NCI-H524 (cell line): Measurements from ENCODE around the gene ANKRD13C.
"Not testable (repeated sequence)": the region's sequence is repeated elsewhere in the genome, so short reads cannot be mapped to it uniquely, and the experiment has no call there.

Experiments used
- DNase-seq, 2 experiments: peaks; one replicate each; lab custom pipeline; 2025; lab: John Stamatoyannopoulos, UW

Gene ANKRD13C, protein sequence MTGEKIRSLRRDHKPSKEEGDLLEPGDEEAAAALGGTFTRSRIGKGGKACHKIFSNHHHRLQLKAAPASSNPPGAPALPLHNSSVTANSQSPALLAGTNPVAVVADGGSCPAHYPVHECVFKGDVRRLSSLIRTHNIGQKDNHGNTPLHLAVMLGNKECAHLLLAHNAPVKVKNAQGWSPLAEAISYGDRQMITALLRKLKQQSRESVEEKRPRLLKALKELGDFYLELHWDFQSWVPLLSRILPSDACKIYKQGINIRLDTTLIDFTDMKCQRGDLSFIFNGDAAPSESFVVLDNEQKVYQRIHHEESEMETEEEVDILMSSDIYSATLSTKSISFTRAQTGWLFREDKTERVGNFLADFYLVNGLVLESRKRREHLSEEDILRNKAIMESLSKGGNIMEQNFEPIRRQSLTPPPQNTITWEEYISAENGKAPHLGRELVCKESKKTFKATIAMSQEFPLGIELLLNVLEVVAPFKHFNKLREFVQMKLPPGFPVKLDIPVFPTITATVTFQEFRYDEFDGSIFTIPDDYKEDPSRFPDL

DNA sequence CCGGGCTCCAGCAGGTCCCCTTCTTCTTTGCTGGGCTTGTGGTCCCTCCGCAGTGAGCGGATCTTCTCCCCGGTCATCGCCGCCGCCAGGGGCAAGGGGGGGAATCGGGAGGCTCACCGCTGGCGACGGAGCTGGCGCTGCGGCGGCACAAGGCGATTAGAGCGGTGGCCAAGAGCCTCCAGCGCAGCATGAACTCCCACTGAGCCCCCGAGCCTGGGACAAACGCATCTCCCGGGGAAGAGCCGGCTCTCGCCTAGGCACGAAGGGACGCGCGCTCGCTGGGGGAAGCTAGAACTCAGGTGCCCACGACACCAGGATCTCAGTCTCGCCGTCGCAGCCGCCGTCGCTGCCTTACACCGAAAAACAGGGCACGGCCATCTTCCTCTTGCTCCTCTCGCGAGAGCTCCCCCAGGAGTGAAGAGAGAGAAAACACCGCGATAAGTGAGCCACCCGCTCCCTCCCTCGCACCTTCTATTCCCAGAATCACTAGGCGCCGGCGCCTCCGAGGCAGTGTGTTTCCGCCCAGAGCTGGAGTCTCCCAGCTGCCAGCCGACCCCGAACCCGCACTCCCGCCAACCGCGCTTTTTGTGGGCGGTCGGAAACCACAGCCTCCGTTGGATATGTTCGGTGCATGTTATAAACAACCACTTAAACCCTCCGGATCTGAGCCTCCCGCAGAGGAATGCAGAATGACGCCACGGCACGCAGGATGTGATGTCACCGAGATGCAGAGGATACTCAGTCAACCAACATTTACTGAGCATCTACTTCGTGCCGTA lies at the start of gene ANKRD13C:
Gene ANKRD13C (minus strand): TSS at position 391 of the 779 bp plus-strand sequence. CDS start 314 bp downstream, at position 77.
- peak; percentile 90 to 96 for DNase-seq

DNA sequence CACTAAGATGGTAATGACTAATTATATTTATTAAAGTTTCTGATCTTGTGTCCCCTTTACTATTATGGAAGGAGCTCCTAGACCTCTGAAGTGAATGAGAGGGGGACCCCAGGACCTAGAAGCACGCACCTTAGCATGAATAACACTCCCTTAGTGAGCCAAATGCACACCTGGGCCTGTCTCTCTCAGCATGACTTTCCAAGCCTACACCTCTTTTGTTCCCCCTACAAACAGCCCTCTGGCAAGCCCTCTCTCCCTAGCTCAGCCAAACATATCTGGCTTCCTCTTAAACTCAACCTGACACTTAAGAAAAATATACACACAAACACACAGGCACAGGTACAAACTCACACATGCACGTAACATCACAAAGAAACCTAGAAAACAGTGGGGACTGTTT lies 49.2 kb upstream of the ANKRD13C start:
- no peak for DNase-seq

DNA sequence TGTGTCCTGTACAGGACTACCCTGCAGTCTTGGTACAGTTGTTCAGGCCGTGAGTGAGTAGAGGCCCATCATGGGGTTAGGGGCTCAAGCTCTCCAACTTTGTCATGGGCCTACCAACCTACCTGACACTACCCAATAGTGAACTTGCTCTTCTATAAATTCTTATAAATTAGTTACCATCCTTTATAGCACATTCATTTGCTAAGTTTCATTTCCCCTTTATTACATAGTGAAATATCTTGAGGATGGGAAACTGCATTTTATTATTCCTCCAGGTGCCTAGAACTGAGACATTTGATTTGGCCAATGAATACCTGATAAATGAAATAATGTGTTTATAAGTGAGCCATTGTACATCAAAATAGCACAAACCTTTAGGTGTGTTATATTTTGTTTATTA lies 47.5 kb upstream of the ANKRD13C start:
- DNase-seq, result no peak

DNA sequence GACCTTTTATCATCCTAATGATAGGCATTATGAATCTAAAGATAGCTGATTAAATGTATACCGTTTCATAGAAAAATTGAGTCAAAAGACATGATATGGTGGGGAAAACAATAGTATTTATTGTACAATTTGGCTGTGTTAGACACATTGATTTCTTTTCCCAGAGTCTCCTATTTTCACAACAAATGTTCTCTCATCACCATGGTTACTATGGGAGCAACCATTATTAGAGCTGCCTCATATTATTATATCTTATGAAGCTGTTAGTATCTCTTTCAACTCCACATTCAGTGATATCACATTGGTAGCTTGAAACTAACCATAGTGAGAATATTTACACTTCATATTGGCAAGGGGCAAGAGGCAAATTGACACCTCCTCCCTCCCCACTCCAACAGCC lies 45.8 kb upstream of the ANKRD13C start:
- DNase-seq, result no peak

DNA sequence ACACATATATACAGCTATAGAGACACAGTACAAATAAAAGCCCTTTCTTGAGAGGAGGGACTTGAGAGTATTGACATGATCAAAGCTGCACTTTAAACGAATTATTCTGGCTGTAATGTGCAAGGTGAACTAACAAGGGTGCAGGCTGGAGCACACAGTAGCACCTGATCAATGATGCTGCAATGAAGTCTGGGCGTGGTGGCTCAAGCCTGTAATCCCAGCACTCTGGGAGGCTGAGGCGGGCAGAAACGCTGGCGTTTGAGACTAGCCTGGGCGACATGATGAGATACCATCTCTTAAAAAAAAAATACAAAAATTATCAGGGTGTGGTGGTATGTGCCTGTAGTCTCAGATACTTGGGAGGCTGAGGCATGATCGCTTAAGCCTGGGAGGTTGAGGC lies 42.5 kb upstream of the ANKRD13C start:
- DNase-seq, result no peak

DNA sequence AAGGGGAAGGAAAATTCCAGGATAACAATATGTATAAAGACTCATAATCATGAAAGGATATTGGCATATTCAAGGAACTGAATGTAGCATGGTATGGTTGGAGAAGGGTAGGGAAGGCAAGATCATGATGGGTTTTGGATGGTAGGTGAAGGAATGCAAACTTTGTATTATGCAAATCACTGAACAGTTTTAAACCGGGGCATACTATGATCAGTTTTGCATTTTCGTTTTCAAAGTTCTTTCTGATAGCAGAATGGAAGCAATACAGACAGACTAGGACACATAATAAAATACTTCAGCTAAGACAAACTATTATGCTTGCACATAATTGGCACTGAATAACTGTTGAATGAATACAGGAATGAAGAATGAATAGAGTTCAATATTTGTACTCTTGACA lies 42.1 kb upstream of the ANKRD13C start:
- no peak for DNase-seq

DNA sequence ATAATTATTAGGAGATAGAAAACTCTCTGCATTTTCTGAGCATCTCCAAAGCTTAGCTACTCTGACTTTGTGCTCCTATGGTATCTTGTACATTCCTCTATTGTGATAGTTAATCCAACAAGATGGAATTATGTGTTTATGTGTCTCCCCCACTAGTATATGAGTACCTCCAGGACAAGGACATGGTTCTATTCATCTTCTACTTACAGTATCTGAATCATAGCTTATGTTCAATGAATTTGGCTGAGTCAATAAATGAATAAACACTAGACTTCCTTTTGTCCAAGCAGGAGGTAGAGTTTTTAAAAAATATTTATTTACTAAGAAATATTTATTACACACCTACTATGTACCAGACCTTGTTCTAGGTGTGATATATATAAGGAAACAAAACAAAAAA lies 38.1 kb upstream of the ANKRD13C start:
- no peak for DNase-seq

DNA sequence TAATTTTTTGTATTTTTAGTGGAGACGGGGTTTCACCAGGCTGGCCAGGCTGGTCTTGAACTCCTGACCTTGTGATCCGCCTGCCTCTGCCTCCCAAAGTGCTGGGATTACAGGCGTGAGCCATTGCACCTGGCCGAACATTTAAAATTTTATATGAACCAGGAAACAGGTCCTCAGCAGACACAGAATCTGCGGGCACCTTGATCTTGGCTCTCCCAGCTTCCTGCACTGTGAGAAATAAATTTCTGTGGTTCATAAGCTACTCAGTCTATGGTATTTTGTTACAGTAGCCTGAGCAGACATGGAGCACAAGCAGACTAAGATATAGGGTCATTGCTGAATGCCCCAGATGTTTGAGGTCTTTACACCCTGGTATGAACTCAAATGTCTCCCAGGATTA lies 33.0 kb upstream of the ANKRD13C start:
- no peak for DNase-seq

DNA sequence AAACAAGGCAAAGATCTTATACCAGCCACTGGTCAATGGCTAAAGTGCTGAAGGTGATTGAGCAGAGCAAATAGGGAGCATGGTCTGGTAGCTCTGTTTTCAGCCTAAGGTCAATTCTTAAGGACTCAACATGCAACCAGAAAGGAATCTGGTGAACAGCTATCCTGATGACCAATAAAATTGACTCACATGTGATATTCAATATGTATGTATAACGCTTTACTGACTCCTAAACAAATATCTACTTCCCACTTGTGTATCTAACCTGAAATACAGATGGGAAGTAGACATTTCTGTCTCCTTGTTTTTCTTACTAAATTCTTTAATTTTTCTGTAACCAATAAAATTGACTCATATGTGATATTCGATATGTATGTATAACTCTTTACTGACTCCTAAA lies 31.6 kb upstream of the ANKRD13C start:
- DNase-seq, result no peak

DNA sequence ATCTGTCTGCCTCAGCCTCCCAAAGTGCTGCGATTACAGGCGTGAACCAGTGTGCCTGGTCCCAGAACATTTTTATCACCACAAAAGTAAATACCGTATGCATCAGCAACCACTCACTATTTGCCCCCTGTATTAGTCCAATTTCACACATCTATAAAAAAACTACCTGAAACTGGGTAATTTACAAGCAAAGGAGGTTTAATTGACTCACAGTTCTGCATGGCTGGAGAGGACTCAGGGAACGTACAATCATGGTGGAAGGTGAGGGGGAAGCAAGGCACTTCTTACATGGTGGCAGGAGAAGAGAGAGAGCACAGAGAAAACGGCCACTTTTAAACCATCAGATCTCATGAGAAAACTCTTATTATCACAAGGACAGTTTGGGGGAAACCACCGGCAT lies 31.0 kb upstream of the ANKRD13C start:
- DNase-seq, result no peak

DNA sequence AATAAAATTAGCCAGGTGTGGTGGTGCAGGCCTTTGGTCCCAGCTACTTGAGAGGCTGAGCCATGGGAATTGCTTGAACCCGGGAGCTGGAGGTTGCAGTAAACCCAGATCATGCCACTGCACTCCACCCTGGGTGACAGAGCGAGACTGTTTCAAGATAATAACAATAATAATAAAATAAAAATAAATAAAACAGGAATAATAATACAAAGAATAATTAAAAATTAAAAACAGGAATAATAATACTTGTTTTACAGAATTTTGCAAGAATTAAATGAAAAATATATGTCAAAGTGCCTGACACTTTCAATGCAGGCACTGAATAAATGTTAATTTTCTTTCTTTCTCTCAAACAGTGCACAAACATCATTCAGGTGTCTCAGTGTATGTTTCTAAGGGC lies 30.0 kb upstream of the ANKRD13C start:
- no peak for DNase-seq

DNA sequence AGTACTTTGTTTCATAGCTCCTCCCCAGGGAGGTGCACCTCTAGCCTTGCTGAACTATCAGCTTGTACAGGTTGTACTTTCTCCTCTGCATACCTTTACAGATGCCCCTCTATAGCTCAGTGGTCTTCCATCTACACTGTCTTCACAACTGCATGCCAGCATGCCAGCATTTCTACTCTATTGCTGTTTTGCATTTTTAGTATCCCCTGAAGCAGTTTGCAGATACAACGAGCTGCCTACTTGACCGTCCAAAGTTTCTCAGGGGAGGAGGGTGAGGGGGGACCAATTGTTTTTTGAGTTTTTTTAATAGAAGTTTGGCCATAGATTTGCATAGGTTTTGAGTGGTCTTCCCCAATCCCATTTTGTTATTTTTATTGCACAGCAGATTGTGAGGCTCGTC lies 29.0 kb upstream of the ANKRD13C start:
- DNase-seq, result no peak

DNA sequence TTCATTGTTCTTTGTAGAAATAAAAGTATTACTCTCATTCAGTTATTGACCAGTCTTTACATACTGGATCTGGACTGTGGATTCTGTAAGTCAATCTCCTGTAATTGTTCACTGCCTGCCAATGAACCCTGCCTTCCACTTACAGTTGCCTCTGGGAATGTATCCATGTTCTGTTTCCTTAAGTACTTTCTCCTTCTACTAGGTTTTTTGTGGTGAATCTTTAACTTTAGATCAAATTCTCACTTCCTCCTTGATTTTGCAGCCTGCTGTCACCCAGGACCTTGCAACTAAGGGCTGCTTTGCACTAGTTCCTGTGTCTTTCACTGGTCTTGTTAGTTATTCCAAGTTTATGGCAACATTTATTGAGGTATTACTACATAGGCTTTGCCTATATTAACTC lies 28.2 kb upstream of the ANKRD13C start:
- DNase-seq, result no peak

DNA sequence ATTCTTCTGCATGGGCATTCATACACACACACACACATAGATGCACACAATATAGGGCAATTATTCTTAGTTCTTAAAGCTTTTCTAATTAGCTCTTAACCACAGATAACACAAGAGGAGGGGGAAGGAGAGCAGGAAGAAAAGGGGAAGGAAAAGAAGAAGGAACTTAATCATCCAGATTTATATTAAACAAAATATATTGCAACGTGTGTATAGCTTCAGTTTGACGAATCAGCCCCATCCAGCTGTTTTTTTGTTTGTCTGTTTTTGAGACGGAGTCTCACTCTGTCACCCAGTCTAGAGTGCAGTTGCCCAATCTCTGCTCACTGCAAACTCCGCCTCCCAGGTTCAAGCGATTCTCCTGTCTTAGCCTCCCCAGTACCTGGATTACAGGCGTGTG lies 21.7 kb upstream of the ANKRD13C start:
- DNase-seq, result no peak

DNA sequence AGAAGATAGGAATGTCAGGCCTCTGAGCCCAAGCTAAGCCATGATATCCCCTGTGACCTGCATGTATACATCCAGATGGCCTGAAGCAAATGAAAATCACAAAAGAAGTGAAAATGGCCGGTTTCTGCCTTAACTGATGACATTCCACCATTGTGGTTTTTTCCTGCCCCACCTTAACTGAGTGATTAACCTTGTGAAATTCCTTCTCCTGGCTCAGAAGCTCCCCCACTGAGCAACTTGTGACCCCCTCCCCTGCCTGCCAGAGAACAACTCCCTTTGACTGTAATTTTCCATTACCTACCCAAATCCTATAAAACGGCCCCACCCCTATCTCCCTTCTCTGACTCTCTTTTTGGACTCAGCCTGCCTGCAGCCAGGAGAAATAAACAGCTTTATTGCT lies 19.1 kb upstream of the ANKRD13C start:
- not testable (repeated sequence) for DNase-seq

DNA sequence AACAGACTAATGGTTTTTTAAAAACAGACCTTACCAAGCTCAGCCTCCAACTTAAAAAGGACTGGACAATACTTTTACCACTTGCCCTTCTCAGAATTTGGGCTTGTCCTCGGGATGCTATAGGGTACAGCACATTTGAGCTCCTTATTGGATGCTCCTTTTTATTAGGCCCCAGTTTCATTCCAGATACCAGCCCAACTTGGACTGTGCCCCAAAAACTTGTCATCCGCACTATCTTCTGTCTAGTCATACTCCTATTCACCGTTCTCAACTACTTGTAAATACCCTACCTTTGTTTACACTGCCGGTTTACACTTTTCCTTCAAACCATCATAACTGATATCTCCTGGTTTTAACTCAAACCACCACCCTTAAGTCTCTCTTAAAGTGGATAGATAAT lies 17.9 kb upstream of the ANKRD13C start:
- no peak for DNase-seq

DNA sequence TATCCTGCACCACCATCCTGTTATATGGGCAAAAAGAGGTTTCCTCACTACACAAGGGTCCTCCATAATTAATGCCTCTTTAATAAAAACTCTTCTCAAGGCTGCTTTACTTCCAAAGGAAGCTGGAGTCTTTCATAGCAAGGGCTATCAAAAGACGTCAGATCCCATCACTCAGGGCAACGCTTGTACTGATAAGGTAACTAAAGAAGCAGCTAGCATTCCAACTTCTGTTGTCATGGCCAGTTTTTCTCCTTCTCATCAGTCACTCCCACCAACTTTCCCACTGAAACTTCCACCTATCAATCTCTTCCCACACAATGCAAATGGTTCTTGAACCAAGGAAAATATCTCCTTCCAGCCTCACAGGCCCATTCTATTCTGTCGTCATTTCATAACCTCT lies 17.1 kb upstream of the ANKRD13C start:
- not testable (repeated sequence) for DNase-seq

DNA sequence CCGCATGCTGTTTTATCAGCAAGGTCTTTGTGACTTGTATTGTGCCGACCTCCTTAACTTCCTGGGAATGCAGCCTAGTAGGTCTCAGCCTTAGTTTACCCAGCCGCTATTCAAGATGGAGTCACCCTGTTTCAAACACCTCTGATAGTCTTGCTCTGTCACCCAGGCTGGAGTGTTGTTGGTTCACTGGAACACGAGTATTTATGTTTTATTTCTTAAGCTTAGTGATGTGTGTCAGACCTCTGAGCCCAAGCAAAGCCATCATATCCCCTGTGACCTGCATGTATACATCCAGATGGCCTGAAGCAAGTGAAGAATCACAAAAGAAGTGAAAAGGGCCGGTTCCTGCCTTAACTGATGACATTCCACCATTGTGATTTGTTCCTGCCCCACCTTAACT lies 12.9 kb upstream of the ANKRD13C start:
- DNase-seq, result not testable (repeated sequence)

DNA sequence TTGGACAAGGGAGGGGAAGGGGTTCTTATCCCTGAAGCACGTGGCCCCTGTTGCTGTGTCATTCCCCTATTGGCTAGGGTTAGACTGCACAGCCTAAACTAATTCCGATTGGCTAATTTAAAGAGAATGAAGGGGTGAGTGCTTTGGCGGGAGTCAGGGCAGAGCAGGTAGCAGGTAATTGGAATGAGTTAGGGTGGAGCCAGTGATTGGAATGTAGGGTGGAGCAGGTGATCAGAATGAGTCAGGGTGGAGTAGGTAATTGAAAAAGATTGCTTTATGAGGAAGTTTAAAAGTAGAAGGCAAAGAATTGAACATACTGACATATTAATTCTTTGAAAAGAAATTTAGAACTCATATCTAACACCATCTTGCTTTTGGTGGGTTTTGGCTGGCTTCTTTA lies 12.5 kb upstream of the ANKRD13C start:
- not testable (repeated sequence) for DNase-seq

DNA sequence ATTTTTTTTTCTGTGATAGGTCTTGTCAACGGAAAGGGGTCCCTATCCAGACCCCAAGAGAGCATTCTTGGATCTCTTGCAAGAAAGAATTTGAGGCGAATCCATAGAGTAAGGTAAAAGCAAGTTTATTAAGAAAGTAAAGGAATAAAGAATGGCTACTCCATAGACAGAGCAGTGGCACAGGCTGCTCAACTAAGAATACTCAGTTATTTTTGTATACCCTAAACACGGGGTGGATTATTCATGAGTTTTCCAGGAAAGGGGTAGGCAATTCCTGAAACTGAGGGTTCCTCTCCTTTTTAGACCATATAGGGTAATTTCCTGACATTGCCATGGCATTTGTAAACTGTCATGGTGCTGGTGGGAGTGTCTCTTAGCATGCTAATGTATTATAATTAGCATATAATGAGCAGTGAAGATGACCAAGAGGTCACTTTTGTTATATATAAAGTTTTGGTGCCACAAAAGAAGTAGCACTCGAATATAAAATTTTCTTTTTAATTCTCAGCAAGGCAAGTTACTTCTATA lies 12.0 kb upstream of the ANKRD13C start:
- DNase-seq, result not testable (repeated sequence)

DNA sequence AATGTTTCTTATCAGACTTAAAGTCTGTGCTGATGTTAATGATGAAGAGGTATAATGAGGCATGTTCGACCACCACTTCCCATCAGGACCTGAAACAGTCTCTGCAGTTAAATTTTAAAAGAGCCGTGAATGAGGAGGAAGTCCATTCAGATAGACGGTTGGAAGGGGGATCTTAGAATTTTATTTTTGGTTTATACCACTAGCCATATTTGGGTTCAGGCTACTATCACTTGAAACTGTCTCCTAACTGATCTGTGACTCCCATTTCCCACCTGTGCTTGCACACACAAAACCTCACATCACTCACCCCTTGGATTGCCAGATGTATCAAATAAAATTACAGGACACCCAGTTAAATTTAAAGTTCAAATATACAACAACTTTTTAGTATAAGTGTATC lies 9.9 kb upstream of the ANKRD13C start:
- no peak for DNase-seq

DNA sequence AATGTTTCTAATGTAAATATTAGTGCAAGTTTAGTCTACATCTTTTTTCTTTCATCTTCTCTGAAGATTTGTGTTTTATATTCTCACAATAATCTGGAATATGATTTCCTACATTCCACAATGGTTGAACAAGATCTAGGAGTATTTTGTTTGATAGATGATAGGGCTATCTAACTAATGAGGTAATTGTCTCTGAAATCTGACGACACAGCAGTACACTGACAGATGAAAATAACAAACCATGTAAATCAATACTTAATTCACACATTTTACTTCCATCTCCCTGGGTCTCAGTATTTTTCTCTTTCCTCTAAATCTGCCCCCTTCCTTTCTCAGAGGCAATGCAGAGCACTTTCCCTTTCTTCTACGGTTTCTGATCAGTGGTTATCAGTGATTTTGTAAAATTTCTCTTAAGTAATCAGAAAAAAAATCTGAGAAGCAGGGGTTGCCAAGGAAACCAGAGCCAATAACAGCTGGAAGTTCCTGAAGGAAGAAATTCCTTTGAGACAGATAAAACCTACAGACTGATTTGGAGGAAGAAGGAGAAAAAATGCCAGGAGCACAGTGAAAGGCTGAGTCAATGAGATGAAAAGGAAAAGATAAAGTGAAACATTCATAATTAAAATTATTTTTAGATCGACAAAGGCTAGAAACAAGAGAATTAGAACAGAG lies 7.3 kb upstream of the ANKRD13C start:
- DNase-seq, result no peak
